Liver (tissue), 3 donors: ENCODE data around the gene ZFP3.

ENCODE experiments used
- ATF3 ChIP-seq: IDR thresholded peaks from 2 replicates; pipeline ENCODE4 v1.6.1; 2016; ENCODE audit warnings: antibody characterized with exemption
- CTCF ChIP-seq: fragments of 150-350 bp; IDR thresholded peaks from 2 replicates; pipeline ENCODE4 v1.5.1; 2017; ENCODE audit warnings: improper control_type of control experiment, low read depth, low read length; ENCODE audit not compliant: missing input control
- EGR1 ChIP-seq, 2 donors: IDR thresholded peaks; 2 replicates each; pipeline ENCODE4 v1.6.1; 2016 to 2018; ENCODE audit warnings: antibody characterized with exemption in 2 of 2, low read depth in 2 of 2
- HNF4A ChIP-seq, 2 donors: conservative IDR thresholded peaks; 2 replicates each; pipeline ENCODE4 v1.6.1; 2016; ENCODE audit warnings: antibody characterized with exemption in 2 of 2, mild to moderate bottlenecking in 2 of 2
- MAX ChIP-seq: IDR thresholded peaks from 2 replicates; pipeline ENCODE4 v1.6.1; 2016; ENCODE audit warnings: antibody characterized with exemption
- REST ChIP-seq: IDR thresholded peaks from 2 replicates; pipeline ENCODE4 v1.6.1; 2016; ENCODE audit warnings: antibody characterized with exemption, mild to moderate bottlenecking
- SP1 ChIP-seq: IDR thresholded peaks from 2 replicates; pipeline ENCODE4 v1.6.1; 2018; ENCODE audit warnings: antibody characterized with exemption, mild to moderate bottlenecking
- YY1 ChIP-seq: IDR thresholded peaks from 2 replicates; pipeline ENCODE4 v1.6.1; 2016; ENCODE audit warnings: antibody characterized with exemption, mild to moderate bottlenecking
- donor health status: healthy.
- donor health status: healthy.

GRCh38 chr17:5077781-5078105 is 524 bp upstream of the ZFP3 start:
- TF ChIP-seq MAX (no peak), YY1 (no peak), SP1 (no peak), CTCF (no peak), HNF4A (conservative IDR thresholded peaks at IDR 0.05) (no peak), REST (no peak), EGR1 (IDR thresholded peaks at IDR 0.05; ENCODE audit: low read depth in 2 of 2) (no peak), ATF3 (no peak)
